CD14-positive monocyte (primary cell): ENCODE measurements around the gene RPTOR. TPM values are rescaled to one million over a fixed set of nuclear protein-coding genes. Genes with fewer than 3 reads are reported as not detected.

ENCODE experiments used
- DNase-seq, 3 donors: peaks; one replicate each; pipeline ENCODE4 v3.0.0-alpha.2; 2011 to 2022
- H2AFZ ChIP-seq: 2 replicates; pipeline ENCODE4 v1.6.0; 2012; ENCODE audit warnings: mild to moderate bottlenecking, low read depth, low read length, inconsistent platforms; ENCODE audit not compliant: insufficient read depth, poor library complexity, severe bottlenecking
- H3K27ac ChIP-seq, 2 donors: 1 replicate in 1 of 2; 2 replicates in 1 of 2; pipeline ENCODE4 v1.5.1; 2012 to 2013; ENCODE audit warnings: low read length in 2 of 2, control low read depth in 1 of 2, inconsistent platforms in 1 of 2, low read depth in 1 of 2, mild to moderate bottlenecking in 1 of 2
- H3K27me3 ChIP-seq, 2 donors: one replicate each; pipeline versions ENCODE4 v1.6.0 to v1.6.1; 2011 to 2013; ENCODE audit warnings: low read length in 2 of 2; ENCODE audit not compliant: control insufficient read depth in 2 of 2, insufficient read depth in 2 of 2
- H3K36me3 ChIP-seq, 2 donors: replicated peaks in 1 of 2; 1 replicate in 1 of 2; 2 replicates in 1 of 2; pipeline versions ENCODE4 v1.5.1 to v1.6.1; 2012 to 2013; ENCODE audit warnings: low read length in 2 of 2, control low read depth in 1 of 2, inconsistent platforms in 1 of 2, mild to moderate bottlenecking in 1 of 2; ENCODE audit not compliant: insufficient read depth in 2 of 2, control insufficient read depth in 1 of 2
- H3K4me1 ChIP-seq, 2 donors: 1 replicate in 1 of 2; 2 replicates in 1 of 2; pipeline versions ENCODE4 v1.5.1 to v1.6.1; 2012 to 2013; ENCODE audit warnings: low read length in 2 of 2, control low read depth in 1 of 2, inconsistent platforms in 1 of 2, mild to moderate bottlenecking in 1 of 2, moderate library complexity in 1 of 2; ENCODE audit not compliant: insufficient read depth in 2 of 2, control insufficient read depth in 1 of 2
- H3K4me2 ChIP-seq: replicated peaks from 2 replicates; pipeline ENCODE3; 2012; ENCODE audit warnings: low read length, moderate library complexity, mild to moderate bottlenecking; ENCODE audit not compliant: poor library complexity, severe bottlenecking; ENCODE audit errors: extremely low read depth
- H3K4me3 ChIP-seq, 3 experiments: fragments of 200-600 bp in 1 of 3; sonication (generic) in 1 of 3; replicated peaks in 1 of 3; 1 replicate in 2 of 3; 2 replicates in 1 of 3; pipeline ENCODE4 v1.5.1; 2011 to 2013; ENCODE audit warnings: low read length in 3 of 3, mild to moderate bottlenecking in 3 of 3, control low read depth in 2 of 3, low read depth in 2 of 3, inconsistent platforms in 1 of 3, moderate library complexity in 1 of 3
- H3K79me2 ChIP-seq: 2 replicates; pipeline ENCODE4 v1.6.0; 2012; ENCODE audit warnings: mild to moderate bottlenecking, control low read depth, inconsistent platforms, low read length, moderate library complexity; ENCODE audit not compliant: insufficient read depth
- H3K9ac ChIP-seq: 2 replicates; pipeline ENCODE4 v1.6.0; 2017; ENCODE audit warnings: low read length, mild to moderate bottlenecking; ENCODE audit not compliant: insufficient read depth, poor library complexity, severe bottlenecking
- H3K9me3 ChIP-seq, 2 donors: replicated peaks in 1 of 2; 1 replicate in 1 of 2; 2 replicates in 1 of 2; pipeline versions ENCODE4 v1.5.1 to v1.6.1; 2012 to 2013; ENCODE audit warnings: low read length in 2 of 2, control low read depth in 1 of 2; ENCODE audit not compliant: control insufficient read depth in 1 of 2, insufficient read depth in 1 of 2
- H4K20me1 ChIP-seq: 2 replicates; pipeline ENCODE4 v1.6.0; 2012; ENCODE audit warnings: mild to moderate bottlenecking, low read length, control low read depth, moderate library complexity; ENCODE audit not compliant: insufficient read depth
- H3K27ac Mint-ChIP-seq, 7 donors: one replicate each; pipeline ENCODE4 v1.8.0; 2020; ENCODE audit warnings: mild to moderate bottlenecking in 7 of 7, mixed read lengths in 7 of 7, moderate library complexity in 6 of 7, inconsistent platforms in 2 of 7
- H3K27me3 Mint-ChIP-seq, 3 donors: one replicate each; pipeline ENCODE4 v1.8.0; 2021 to 2022; ENCODE audit warnings: low read depth in 3 of 3, mild to moderate bottlenecking in 3 of 3, mixed read lengths in 3 of 3, moderate library complexity in 3 of 3, inconsistent platforms in 1 of 3
- H3K36me3 Mint-ChIP-seq, 2 donors: one replicate each; pipeline ENCODE4 v1.8.0; 2020; ENCODE audit warnings: mixed read lengths in 2 of 2, inconsistent platforms in 1 of 2, mild to moderate bottlenecking in 1 of 2
- H3K4me1 Mint-ChIP-seq: one replicate; pipeline ENCODE4 v1.8.0; 2020; ENCODE audit warnings: mild to moderate bottlenecking, mixed read lengths
- H3K4me3 Mint-ChIP-seq, 2 donors: one replicate each; pipeline ENCODE4 v1.8.0; 2020; ENCODE audit warnings: mild to moderate bottlenecking in 2 of 2, mixed read lengths in 2 of 2, moderate library complexity in 1 of 2
- H3K9me3 Mint-ChIP-seq, 7 donors: one replicate each; pipeline ENCODE4 v1.8.0; 2020 to 2022; ENCODE audit warnings: mixed read lengths in 7 of 7, mild to moderate bottlenecking in 6 of 7, moderate library complexity in 6 of 7, inconsistent platforms in 2 of 7
- WGBS: methylation state at CpG from one replicate; pipeline ENCODE4 v1.1.5; 2013; ENCODE audit warnings: missing lambda C conversion rate; ENCODE audit not compliant: insufficient coverage; 5-methylcytosine and 5-hydroxymethylcytosine counted together
- intact Hi-C, 2 donors: fragments of 100-400 bp; cut with micrococcal nuclease; formaldehyde crosslinking; loops; one replicate each; pipeline versions ENCODE4 v1.15.0 to v1.15.1; 2023
- polyA plus RNA-seq, 3 donors: library from polyadenylated mRNA; depleted of rRNA in 1 of 3; unstranded in 2 of 3; stranded (reverse) in 1 of 3; fragments of 300-500 nt in 2 of 3; fragments of >200 nt in 1 of 3; fragmentation: Illumina TruSeq in 2 of 3; gene quantifications; 1 replicate in 2 of 3; 2 replicates in 1 of 3; pipeline ENCODE4 v1.2.3, GENCODE V29; 2012 to 2021
- TF ChIP-seq, protein P1 (sequence below): fragments of 200-600 bp; IDR thresholded peaks from one replicate; pipeline ENCODE4 v1.8.0; 2022; ENCODE audit warnings: antibody characterized with exemption, mild to moderate bottlenecking

The RPTOR gene
- polyA plus RNA-seq, 3 donors: 1.1 to 8.7 (median 2.6) TPM

GRCh38 chr17:80704894-80705293 is 160.3 kb downstream of the RPTOR start:
- Histone ChIP-seq H3K4me2 (peak overlapping the region; percentile 56), H4K20me1 (peaks cover 54% of the 10 kb centered on the region), H3K9ac (peak overlapping the region; percentile 22), H3K9me3 (no peaks in the 10 kb centered on the region), H3K4me1 (peaks cover 32 to 51% of the 10 kb centered on the region in 2 donors), H2AFZ (no peak overlapping the region), H3K79me2 (peaks cover 8% of the 10 kb centered on the region), H3K36me3 (no peaks in the 10 kb centered on the region), H3K4me3 (peak overlapping the region in 1 of 3 experiments; percentile 26), H3K27ac (peak overlapping the region in 1 of 2 donors; percentile 58), H3K27me3 (no peaks in the 10 kb centered on the region)
- H3K9me3 Mint-ChIP-seq: peaks cover 0 to 5% (median 0%) of the 10 kb centered on the region in 7 donors
- H3K4me3 Mint-ChIP-seq: no peak overlapping the region
- peaks cover 0 to 6% (median 0%) of the 10 kb centered on the region in 3 donors for H3K27me3 Mint-ChIP-seq
- peak overlapping the region in 4 of 7 donors; percentile 14 to 65 (median 34) for H3K27ac Mint-ChIP-seq
- DNase-seq: peak in 1 of 3 donors; percentile 18
- peaks cover 61% of the 10 kb centered on the region for H3K4me1 Mint-ChIP-seq
- peaks cover 15% of the 10 kb centered on the region in 2 donors for H3K36me3 Mint-ChIP-seq
- TF ChIP-seq, protein P1, sequence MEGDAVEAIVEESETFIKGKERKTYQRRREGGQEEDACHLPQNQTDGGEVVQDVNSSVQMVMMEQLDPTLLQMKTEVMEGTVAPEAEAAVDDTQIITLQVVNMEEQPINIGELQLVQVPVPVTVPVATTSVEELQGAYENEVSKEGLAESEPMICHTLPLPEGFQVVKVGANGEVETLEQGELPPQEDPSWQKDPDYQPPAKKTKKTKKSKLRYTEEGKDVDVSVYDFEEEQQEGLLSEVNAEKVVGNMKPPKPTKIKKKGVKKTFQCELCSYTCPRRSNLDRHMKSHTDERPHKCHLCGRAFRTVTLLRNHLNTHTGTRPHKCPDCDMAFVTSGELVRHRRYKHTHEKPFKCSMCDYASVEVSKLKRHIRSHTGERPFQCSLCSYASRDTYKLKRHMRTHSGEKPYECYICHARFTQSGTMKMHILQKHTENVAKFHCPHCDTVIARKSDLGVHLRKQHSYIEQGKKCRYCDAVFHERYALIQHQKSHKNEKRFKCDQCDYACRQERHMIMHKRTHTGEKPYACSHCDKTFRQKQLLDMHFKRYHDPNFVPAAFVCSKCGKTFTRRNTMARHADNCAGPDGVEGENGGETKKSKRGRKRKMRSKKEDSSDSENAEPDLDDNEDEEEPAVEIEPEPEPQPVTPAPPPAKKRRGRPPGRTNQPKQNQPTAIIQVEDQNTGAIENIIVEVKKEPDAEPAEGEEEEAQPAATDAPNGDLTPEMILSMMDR: no peak
- intact Hi-C loops: no loop called here
- 63% methylated on average over 13 of the region's 13 CpGs for WGBS

DNA sequence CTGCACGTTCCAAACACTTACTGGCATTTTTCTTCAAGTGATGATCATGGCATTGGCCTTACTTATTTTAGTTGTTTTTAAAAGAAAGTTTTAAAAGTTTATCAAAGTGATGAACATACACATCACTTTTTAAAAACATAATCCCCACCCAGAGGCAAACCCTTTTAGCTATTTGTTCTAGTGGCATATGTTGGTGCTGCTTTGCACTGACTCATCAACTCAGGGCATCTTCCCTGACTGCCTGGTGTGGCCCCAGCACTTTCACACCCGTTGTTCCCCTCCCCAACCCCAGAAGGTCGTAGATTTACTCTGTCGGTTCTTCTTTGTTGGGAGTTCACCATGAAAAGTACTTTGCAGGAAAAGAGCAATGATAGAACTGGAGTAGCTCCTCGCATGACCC is 161.3 kb downstream of the RPTOR start:
- Histone ChIP-seq H3K27ac (no peak overlapping the region), H3K4me2 (no peak overlapping the region), H3K4me3 (no peak overlapping the region), H3K9me3 (no peaks in the 10 kb centered on the region), H3K79me2 (peaks cover 6% of the 10 kb centered on the region), H3K9ac (no peak overlapping the region), H3K27me3 (no peaks in the 10 kb centered on the region), H3K36me3 (no peaks in the 10 kb centered on the region), H3K4me1 (peaks cover 32 to 51% of the 10 kb centered on the region in 2 donors), H2AFZ (no peak overlapping the region), H4K20me1 (peaks cover 50% of the 10 kb centered on the region)
- Mint-ChIP-seq H3K9me3 (no peaks in the 10 kb centered on the region), H3K27ac (peak overlapping the region in 1 of 7 donors; percentile 26), H3K27me3 (peaks cover 0 to 6% (median 0%) of the 10 kb centered on the region in 3 donors), H3K36me3 (peaks cover 15 to 22% of the 10 kb centered on the region in 2 donors), H3K4me1 (peaks cover 61% of the 10 kb centered on the region), H3K4me3 (no peak overlapping the region)
- TF ChIP-seq, protein P1: no peak
- intact Hi-C loops: no loop called here
- DNase-seq: no peak
- WGBS: 100% methylated on average over 1 of the region's 5 CpGs
